Stimulated activated CD8-positive, alpha-beta memory T cell treated with anti-CD3 and anti-CD28 coated beads, Interleukin-7, amount 100 ng/mL, for 48 hours (primary cell): ENCODE results near the gene FAT1.

Source experiments
- DNase-seq, 2 donors: peaks; one replicate each; pipeline ENCODE4 v3.0.0-alpha.2; 2020; ENCODE audit warnings: low read depth in 1 of 2; ENCODE audit errors: extremely low read depth in 1 of 2

FAT1 gene

GRCh38 chr4:186624951-186625350, 98.7 kb downstream of the FAT1 start:
- DNase-seq = no peak

DNA sequence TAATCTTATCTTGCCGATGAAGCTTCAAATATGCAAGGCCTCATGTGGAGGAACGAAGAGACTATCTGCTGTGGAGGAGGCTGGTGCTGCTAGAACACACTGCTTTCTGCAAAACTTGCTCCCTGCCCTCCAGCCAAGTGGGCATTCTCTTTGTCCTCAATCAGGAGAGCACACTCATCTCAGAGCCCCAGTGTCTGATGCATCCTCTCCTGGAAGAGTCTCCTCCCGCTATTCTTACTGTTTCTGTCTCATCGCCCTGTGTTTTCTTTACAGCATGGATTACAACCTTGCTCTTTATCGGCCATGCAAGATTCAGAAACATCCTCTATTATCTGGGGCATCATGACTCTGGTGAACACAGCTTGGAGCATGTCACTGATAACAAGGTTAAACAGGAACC, 100.1 kb downstream of the FAT1 start:
- DNase-seq = no peak

GRCh38 chr4:186622788-186623464, 100.7 kb downstream of the FAT1 start:
- DNase-seq = no peak

- no peak for DNase-seq
Measured at GRCh38 chr4:186621959-186622553, 101.6 kb downstream of the FAT1 start.

DNA sequence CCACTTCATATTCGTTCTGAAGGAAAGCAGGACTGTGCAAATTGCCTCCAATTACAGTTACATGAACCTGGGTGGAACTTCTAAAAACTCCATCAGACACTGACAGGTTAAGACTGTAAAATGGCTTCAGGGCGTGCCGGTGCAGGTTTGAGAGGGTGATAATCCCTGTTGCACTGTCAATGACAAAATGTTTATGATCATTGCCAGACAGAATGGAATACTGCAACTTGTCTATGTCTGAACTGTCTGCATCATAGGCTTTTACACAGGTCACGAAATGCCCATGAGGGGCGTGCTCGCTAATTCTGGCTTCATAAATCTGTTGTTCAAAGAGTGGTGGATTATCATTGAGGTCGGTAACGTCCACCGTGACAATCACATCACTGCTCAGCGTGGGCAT, 104.6 kb downstream of the FAT1 start:
- no peak for DNase-seq

- DNase-seq = no peak
Measured at GRCh38 chr4:186617921-186618320, 105.7 kb downstream of the FAT1 start.

- no peak for DNase-seq
Measured at GRCh38 chr4:186607490-186607889, 116.2 kb downstream of the FAT1 start.

DNA sequence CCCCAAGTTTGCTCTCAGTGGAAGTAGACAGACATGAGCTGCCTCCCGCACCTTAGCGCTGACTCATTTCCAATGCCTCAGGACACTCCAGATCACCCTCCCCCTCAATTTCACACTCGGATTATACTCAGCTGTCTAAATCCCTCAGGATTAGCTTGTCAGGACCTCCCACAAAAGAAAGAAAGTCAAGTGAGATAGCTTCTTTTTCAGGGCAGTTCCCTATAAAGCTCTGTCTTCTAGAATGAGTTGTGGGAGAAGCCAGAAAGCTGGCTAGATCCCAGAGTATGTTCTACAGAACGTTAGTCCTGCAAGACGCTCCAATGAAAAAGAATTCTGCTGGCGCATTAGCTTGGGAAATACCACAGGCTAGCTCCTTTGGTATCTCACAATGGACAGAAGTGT, 117.1 kb downstream of the FAT1 start:
- no peak for DNase-seq

GRCh38 chr4:186605261-186605865, 118.3 kb downstream of the FAT1 start:
- no peak for DNase-seq

DNA sequence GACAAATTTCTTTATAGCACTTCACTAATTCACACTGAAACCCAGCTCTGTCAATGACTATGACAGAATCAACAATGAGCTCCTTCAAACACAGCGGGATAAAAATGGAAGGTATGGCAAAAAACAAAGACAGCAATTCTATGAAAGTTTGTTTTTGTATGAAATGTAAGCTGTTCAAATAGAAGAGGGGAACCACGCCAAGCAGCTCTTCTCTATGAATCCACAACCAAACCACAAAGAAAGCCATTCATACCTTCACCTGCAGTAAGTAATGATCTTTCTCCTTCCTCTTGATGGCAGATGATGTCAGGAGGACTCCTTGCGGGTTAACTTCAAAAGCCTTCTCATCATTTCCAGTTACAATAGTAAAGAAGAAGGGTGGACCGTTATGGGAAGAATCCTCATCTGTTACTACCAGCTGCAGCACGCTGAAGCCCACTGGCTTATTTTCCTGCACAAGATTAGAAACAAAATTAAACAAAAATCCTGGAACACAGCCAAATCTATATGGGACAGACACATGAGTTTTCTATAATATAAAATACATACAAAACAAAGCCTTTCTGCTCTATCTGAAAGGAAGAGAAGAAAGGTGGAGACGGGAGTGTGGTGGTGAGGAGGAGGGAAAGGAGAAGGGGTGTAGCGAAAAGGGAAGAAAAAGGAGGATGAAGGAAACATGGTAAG, 119.4 kb downstream of the FAT1 start:
- no peak for DNase-seq

GRCh38 chr4:186602978-186603377, 120.7 kb downstream of the FAT1 start:
- no peak for DNase-seq

DNA sequence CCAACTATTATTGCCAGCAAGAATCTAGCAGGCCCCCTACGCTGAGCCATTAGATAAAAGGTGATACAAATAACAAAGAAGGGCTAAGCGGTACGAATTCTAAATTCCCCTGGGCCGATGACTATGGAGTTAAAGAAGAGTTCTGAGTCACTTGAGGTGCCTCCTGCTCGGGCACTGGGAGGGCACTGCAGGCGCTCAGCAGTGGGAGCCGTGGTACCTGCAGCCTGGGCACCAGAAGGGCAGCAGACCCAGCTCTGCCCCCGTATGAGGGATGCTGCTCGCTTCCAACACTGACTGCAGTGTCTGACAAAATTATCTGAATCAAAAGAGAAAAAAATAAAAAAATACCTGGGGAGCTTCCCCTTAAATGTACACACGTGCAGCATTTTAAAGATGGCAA, 124.2 kb downstream of the FAT1 start:
- DNase-seq = no peak

DNA sequence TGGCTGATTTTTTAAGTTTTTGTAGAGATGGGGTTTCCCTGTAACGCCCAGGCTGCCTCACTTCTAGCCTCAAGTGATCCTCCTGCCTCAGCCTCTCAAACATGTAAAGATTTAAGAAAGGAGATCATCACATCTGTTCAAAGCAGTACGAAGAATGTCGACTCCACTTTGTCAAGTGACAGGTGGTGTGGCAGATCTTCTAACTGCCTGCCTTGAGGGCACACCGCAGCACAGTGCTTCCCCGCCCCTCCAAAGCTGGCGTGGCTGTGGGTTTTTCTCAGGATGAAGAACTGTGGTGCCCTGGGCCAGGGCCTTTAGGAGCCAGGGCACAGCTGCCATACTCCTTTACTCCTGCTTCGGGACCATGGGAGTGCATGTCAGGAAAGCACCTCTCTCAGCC, 125.0 kb downstream of the FAT1 start:
- no peak for DNase-seq

DNA sequence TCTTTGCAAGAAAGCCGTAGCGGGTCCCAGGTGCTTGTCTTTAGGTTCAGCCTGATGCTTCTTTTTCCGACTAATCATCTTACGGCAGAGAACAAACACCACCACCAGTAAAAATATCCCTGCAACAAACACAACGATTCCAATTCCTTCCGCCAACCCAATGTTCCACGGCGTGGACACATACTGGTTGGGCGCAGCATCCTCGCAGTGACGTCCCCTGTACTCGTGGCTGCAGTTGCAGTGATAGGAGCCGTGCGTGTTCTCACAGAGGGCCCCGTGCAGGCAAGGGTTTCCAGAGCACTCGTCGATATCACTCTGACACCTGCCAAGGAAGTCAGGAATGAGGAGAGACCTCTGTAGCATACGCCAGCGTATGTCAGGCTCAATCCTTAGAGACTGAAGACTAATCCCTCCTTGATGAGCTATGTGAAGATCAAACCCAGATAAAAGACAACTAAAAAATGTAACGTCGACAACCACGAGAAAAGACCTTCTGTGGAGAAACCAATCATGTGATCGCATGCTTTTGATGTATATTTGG, 126.7 kb downstream of the FAT1 start:
- DNase-seq = no peak

- DNase-seq = no peak
Measured at GRCh38 chr4:186596346-186596745, 127.3 kb downstream of the FAT1 start.

GRCh38 chr4:186593587-186593973, 130.1 kb downstream of the FAT1 start:
- no peak for DNase-seq

- DNase-seq = no peak
Measured at GRCh38 chr4:186592966-186593586, 130.6 kb downstream of the FAT1 start.

DNA sequence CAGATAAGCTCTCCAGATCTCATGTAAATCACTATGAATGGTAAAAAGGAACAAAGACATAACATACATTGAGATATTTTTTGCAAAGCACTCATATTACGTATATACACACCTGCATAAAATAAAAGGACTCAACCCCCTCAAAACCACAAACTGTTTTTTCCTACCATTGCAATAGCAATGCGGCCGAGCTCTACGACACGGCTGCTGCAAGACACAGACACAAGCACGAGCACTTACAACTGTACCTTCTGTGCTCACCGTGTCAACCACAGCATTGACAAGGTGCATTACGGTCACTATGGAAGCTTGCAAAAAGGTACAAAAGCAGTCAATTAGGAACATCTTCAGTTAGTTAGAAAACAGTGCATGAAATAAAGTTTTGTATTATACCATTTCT, 131.2 kb downstream of the FAT1 start:
- no peak for DNase-seq

GRCh38 chr4:186591651-186592050, 132.0 kb downstream of the FAT1 start:
- DNase-seq = no peak

- DNase-seq = no peak
Measured at GRCh38 chr4:186588503-186588902, 135.2 kb downstream of the FAT1 start.

DNA sequence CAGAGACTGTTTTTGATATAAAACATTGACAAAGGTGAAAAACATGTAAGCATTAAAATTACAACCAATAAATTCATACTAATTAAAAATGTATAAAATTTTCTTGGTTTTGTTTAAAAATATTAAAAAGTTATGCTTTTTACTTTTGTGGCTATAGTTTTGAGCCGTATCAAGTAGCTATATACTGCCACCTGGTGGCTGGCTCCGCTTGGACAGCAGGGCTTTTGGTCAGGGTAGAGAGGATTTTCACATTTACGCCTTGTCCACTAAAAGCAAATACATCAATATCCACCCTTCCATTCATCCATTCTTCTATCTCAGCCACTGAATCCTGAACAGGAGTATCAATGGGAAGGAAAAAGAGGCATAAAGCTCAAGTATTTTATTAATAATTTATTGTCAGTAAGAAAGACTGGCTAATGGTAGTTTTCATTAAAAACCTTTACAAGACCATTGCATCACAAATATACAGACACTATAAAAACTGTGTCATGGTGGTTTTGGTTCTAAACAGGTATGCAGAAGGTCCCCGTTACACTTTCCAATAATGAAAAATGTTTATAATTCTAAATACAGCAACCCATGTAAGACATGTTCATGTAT, 136.1 kb downstream of the FAT1 start:
- peak in 1 of 2 donors; percentile 25 for DNase-seq
